G401 (cell line): ENCODE data around the gene CCL23. TPM values are rescaled to one million over a fixed set of nuclear protein-coding genes. Genes with fewer than 3 reads are reported as not detected.

Experiments
- DNase-seq: peaks from one replicate; pipeline ENCODE4 v3.0.0-alpha.2; 2015; ENCODE audit warnings: low spot score
- in situ Hi-C: cut with HindIII; loops from 2 replicates; pipeline ENCODE4 v1.10.0; 2016; ENCODE audit warnings: low sequenced_read_pairs, mixed read lengths
- total RNA-seq: library from RNA; depleted of rRNA; stranded (reverse); fragments of >200 nt; shearing (Covaris generic); gene quantifications from 2 replicates; pipeline ENCODE4 v1.2.3, GENCODE V29; 2014; rRNA removed

Gene CCL23
- total RNA-seq, 1 experiment from 2014 or later, result not detected

- DNase-seq, result no peak
- in situ Hi-C loops, result no loop called here
Observed at GRCh38 chr17:35973333-35974260, 44.2 kb downstream of the CCL23 start.

GRCh38 chr17:35972945-35973332, 44.8 kb downstream of the CCL23 start:
- in situ Hi-C loops, result no loop called here
- DNase-seq, result no peak

- in situ Hi-C loops, result no loop called here
- DNase-seq, result no peak
Observed at GRCh38 chr17:35972535-35972934, 45.2 kb downstream of the CCL23 start.

GRCh38 chr17:35972066-35972465, 45.7 kb downstream of the CCL23 start:
- DNase-seq, result no peak
- in situ Hi-C loops, result no loop called here

GRCh38 chr17:35969558-35970380, 48.0 kb downstream of the CCL23 start:
- in situ Hi-C loops, result no loop called here

GRCh38 chr17:35968520-35969054, 49.2 kb downstream of the CCL23 start:
- in situ Hi-C loops, result no loop called here
- no peak for DNase-seq

More at GRCh38 chr17:35969558-35970380, 48.0 kb downstream of the CCL23 start:
- DNase-seq, result peak; percentile 91

GRCh38 chr17:35965272-35965671, 52.5 kb downstream of the CCL23 start:
- no peak for DNase-seq
- in situ Hi-C loops, result no loop called here

GRCh38 chr17:35963663-35964062, 54.1 kb downstream of the CCL23 start:
- no peak for DNase-seq
- in situ Hi-C loops, result no loop called here

Other genes starting within 250 kb of the CCL23 start
- not detected in 2 replicates for gene MMP28, start 222.3 kb downstream of the CCL23 start, total RNA-seq
- 18.2 and 23.9 TPM in 2 replicates for gene TAF15, start 208.5 kb downstream of the CCL23 start, total RNA-seq
- not detected in 2 replicates for gene HEATR9, start 149.1 kb downstream of the CCL23 start, total RNA-seq
- gene CCL5, start 137.6 kb downstream of the CCL23 start, total RNA-seq, result not detected in 2 replicates
- gene RDM1, start 87.2 kb downstream of the CCL23 start, total RNA-seq, result 2.2 and 4.7 TPM in 2 replicates
- not detected in 2 replicates for gene LYZL6, start 74.3 kb downstream of the CCL23 start, total RNA-seq
- gene CCL16, start 36.5 kb downstream of the CCL23 start, total RNA-seq, result not detected in 2 replicates
- gene CCL14, start 31.2 kb downstream of the CCL23 start, total RNA-seq, result not detected in 2 replicates
- gene CCL15, start 16.4 kb downstream of the CCL23 start, total RNA-seq, result not detected in 2 replicates
- gene CCL18, start 46.3 kb upstream of the CCL23 start, total RNA-seq, result not detected in 2 replicates
- not detected in 2 replicates for gene CCL3, start 72.2 kb upstream of the CCL23 start, total RNA-seq
- not detected in 2 replicates for gene CCL4, start 85.9 kb upstream of the CCL23 start, total RNA-seq
- gene TBC1D3B, start 158.7 kb upstream of the CCL23 start, total RNA-seq, result not detected in 2 replicates
- not detected in 2 replicates for gene CCL3L1, start 178.8 kb upstream of the CCL23 start, total RNA-seq
- gene CCL4L2, start 193.1 kb upstream of the CCL23 start, total RNA-seq, result not detected in 2 replicates
- not detected in 2 replicates for gene TBC1D3I, start 246.6 kb upstream of the CCL23 start, total RNA-seq